ENCODE data around the gene DIP2C. TPM values are rescaled to one million over a fixed set of nuclear protein-coding genes. Genes with fewer than 3 reads are reported as not detected.
A peak's percentile ranks its signal among the peaks of the same experiment; 100 is the strongest.

The DIP2C gene
- total RNA-seq, 1 donor from 2014 or later = 0.53 TPM

- no peaks in the 10 kb centered on the region for H3K27me3 ChIP-seq (ENCODE audit: control insufficient read depth, insufficient read depth, low read length)
- DNase-seq (ENCODE audit: low read depth) (no peak), FAIRE-seq (peak; percentile 13)
- H3K36me3 ChIP-seq (ENCODE audit: control insufficient read depth, insufficient read depth, low read length) = no peaks in the 10 kb centered on the region
- H3K4me3 ChIP-seq (ENCODE audit: low read depth, low read length) = no peak overlapping the region
- TF ChIP-seq CTCF (IDR thresholded peaks at IDR 0.05; ENCODE audit: insufficient read depth, low read length, severe bottlenecking) = no peak
Observed at GRCh38 chr10:380313-380940, 309.0 kb downstream of the DIP2C start.

GRCh38 chr10:378930-379704 is 310.4 kb downstream of the DIP2C start:
- Histone ChIP-seq H3K4me3 (ENCODE audit: low read depth, low read length) (no peak overlapping the region), H3K36me3 (ENCODE audit: control insufficient read depth, insufficient read depth, low read length) (no peaks in the 10 kb centered on the region), H3K27me3 (ENCODE audit: control insufficient read depth, insufficient read depth, low read length) (no peaks in the 10 kb centered on the region)
- TF ChIP-seq CTCF (IDR thresholded peaks at IDR 0.05; ENCODE audit: insufficient read depth, low read length, severe bottlenecking) = no peak
- no peak for FAIRE-seq
- no peak for DNase-seq (ENCODE audit: low read depth)

GRCh38 chr10:378230-378929 is 311.1 kb downstream of the DIP2C start:
- Histone ChIP-seq H3K4me3 (ENCODE audit: low read depth, low read length) (no peak overlapping the region), H3K36me3 (ENCODE audit: control insufficient read depth, insufficient read depth, low read length) (no peaks in the 10 kb centered on the region), H3K27me3 (ENCODE audit: control insufficient read depth, insufficient read depth, low read length) (no peaks in the 10 kb centered on the region)
- no peak for TF ChIP-seq CTCF (IDR thresholded peaks at IDR 0.05; ENCODE audit: insufficient read depth, low read length, severe bottlenecking)
- FAIRE-seq = peak; percentile 99
- no peak for DNase-seq (ENCODE audit: low read depth)

GRCh38 chr10:377228-377627 is 312.2 kb downstream of the DIP2C start:
- no peaks in the 10 kb centered on the region for H3K27me3 ChIP-seq (ENCODE audit: control insufficient read depth, insufficient read depth, low read length)
- FAIRE-seq (no peak), DNase-seq (ENCODE audit: low read depth) (no peak)
- no peak overlapping the region for H3K4me3 ChIP-seq (ENCODE audit: low read depth, low read length)
- no peak for TF ChIP-seq CTCF (IDR thresholded peaks at IDR 0.05; ENCODE audit: insufficient read depth, low read length, severe bottlenecking)
- no peaks in the 10 kb centered on the region for H3K36me3 ChIP-seq (ENCODE audit: control insufficient read depth, insufficient read depth, low read length)

- FAIRE-seq (no peak), DNase-seq (ENCODE audit: low read depth) (no peak)
- TF ChIP-seq CTCF (IDR thresholded peaks at IDR 0.05; ENCODE audit: insufficient read depth, low read length, severe bottlenecking) = no peak
- Histone ChIP-seq H3K27me3 (ENCODE audit: control insufficient read depth, insufficient read depth, low read length) (no peaks in the 10 kb centered on the region), H3K36me3 (ENCODE audit: control insufficient read depth, insufficient read depth, low read length) (no peaks in the 10 kb centered on the region), H3K4me3 (ENCODE audit: low read depth, low read length) (no peak overlapping the region)
Observed at GRCh38 chr10:375815-376505, 313.5 kb downstream of the DIP2C start.

All from bronchial epithelial cell (primary cell).